ENCODE data around the gene SLC16A11.
A peak's percentile ranks its signal among the peaks of the same experiment; 100 is the strongest.
"Not testable (repeated sequence)": the region's sequence is repeated elsewhere in the genome, so short reads cannot be mapped to it uniquely, and the experiment has no call there.

The SLC16A11 gene

GRCh38 chr17:7004398-7005253 lies 39.3 kb downstream of the SLC16A11 start:
- peak; percentile 87 for DNase-seq

- DNase-seq, result no peak
Measured at GRCh38 chr17:7003745-7004144, 40.1 kb downstream of the SLC16A11 start.

- no peak for DNase-seq
Measured at GRCh38 chr17:7002288-7003047, 41.4 kb downstream of the SLC16A11 start.

- peak; percentile 53 for DNase-seq
Measured at GRCh38 chr17:7001318-7001961, 42.5 kb downstream of the SLC16A11 start.

- DNase-seq, result no peak
Measured at GRCh38 chr17:6998855-6999508, 44.9 kb downstream of the SLC16A11 start.

- DNase-seq, result no peak
Measured at GRCh38 chr17:6997171-6997570, 46.7 kb downstream of the SLC16A11 start.

GRCh38 chr17:6996256-6997011 lies 47.5 kb downstream of the SLC16A11 start:
- no peak for DNase-seq

GRCh38 chr17:6995500-6996255 lies 48.2 kb downstream of the SLC16A11 start, which contains the start of gene ALOX12:
TSS of gene ALOX12 (plus strand) at chr17:6996049. CDS start at chr17:6996118, 69 bp downstream.
- DNase-seq, result no peak

GRCh38 chr17:6994666-6995256 lies 49.1 kb downstream of the SLC16A11 start:
- no peak for DNase-seq

- no peak for DNase-seq
Measured at GRCh38 chr17:6994118-6994598, 49.7 kb downstream of the SLC16A11 start.

- DNase-seq, result not testable (repeated sequence)
Measured at GRCh38 chr17:6993613-6994056, 50.3 kb downstream of the SLC16A11 start.

Data from CD4-positive, alpha-beta T cell treated with Interleukin-10 for 1 hour (primary cell).